K562 (cell line): ENCODE measurements around the gene IPO11.

Source experiments
- CTCF ChIP-seq, 3 experiments: IDR thresholded peaks in 2 of 3; conservative IDR thresholded peaks in 1 of 3; 2 replicates each; pipeline ENCODE4 v1.5.1; 2011 to 2012; ENCODE audit warnings: low read length in 3 of 3, mild to moderate bottlenecking in 3 of 3, control low read depth in 2 of 3, improper control_type of control experiment in 1 of 3, inconsistent platforms in 1 of 3, low read depth in 1 of 3, mixed read lengths in 1 of 3, moderate library complexity in 1 of 3; ENCODE audit not compliant: insufficient read depth in 2 of 3
- RBM39 ChIP-seq: fragments of 200-400 bp; formaldehyde crosslinking; optimal IDR thresholded peaks from 2 replicates; pipeline ENCODE3; 2018; ENCODE audit warnings: low read depth, low read length
- ZNF324 ChIP-seq: fragments of 250-450 bp; sonication (Bioruptor Pico); IDR thresholded peaks from 2 replicates; pipeline ENCODE4 v1.4.0; 2020; ENCODE audit warnings: mild to moderate bottlenecking
- TF ChIP-seq, protein P1 (sequence below): sonication (generic); formaldehyde crosslinking; IDR thresholded peaks from 2 replicates; pipeline ENCODE4 v1.8.0; 2023; ENCODE audit warnings: mild to moderate bottlenecking, missing genetic modification reagents

GRCh38 chr5:62412549-62413329 is at the start of gene IPO11:
- TF ChIP-seq, protein P1, sequence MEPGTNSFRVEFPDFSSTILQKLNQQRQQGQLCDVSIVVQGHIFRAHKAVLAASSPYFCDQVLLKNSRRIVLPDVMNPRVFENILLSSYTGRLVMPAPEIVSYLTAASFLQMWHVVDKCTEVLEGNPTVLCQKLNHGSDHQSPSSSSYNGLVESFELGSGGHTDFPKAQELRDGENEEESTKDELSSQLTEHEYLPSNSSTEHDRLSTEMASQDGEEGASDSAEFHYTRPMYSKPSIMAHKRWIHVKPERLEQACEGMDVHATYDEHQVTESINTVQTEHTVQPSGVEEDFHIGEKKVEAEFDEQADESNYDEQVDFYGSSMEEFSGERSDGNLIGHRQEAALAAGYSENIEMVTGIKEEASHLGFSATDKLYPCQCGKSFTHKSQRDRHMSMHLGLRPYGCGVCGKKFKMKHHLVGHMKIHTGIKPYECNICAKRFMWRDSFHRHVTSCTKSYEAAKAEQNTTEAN: 0 out of 2 replicates have a peak, but pooled peaks have one; percentile 71
- TF ChIP-seq CTCF (IDR thresholded peaks at IDR 0.05 in 2 of 3, conservative IDR thresholded peaks at IDR 0.05 in 1 of 3; ENCODE audit: insufficient read depth in 2 of 3, low read depth in 1 of 3, low read length in 3 of 3) (no peak), ZNF324 (no peak), RBM39 (no peak)
